HCT116 (cell line): ENCODE data around the gene NFE2L3.
"Not testable (repeated sequence)": the region's sequence is repeated elsewhere in the genome, so short reads cannot be mapped to it uniquely, and the experiment has no call there.

Experiments used
- EZH2 ChIP-seq: fragments of 200-600 bp; sonication (generic); IDR thresholded peaks from 2 replicates; pipeline ENCODE4 v1.6.1; 2017; ENCODE audit warnings: antibody characterized with exemption, mixed run types
- POLR2A ChIP-seq: IDR thresholded peaks from 2 replicates; pipeline ENCODE4 v1.7.0; 2011; ENCODE audit warnings: borderline replicate concordance; ENCODE audit not compliant: insufficient read depth, insufficient read length; ENCODE audit errors: extremely low read depth
- SP1 ChIP-seq: IDR thresholded peaks from 2 replicates; pipeline ENCODE4 v1.6.1; 2012; ENCODE audit warnings: low read depth
- TF ChIP-seq, protein P1 (sequence below), 3 experiments: fragments of 200-600 bp in 1 of 3; sonication (generic) in 1 of 3; IDR thresholded peaks in 2 of 3; conservative IDR thresholded peaks in 1 of 3; 2 replicates each; pipeline ENCODE4 v1.5.1; 2012 to 2017; ENCODE audit warnings: low read depth in 2 of 3, low read length in 2 of 3, antibody characterized with exemption in 1 of 3, borderline replicate concordance in 1 of 3, control low read depth in 1 of 3, mild to moderate bottlenecking in 1 of 3, mixed read lengths in 1 of 3, mixed run types in 1 of 3, moderate library complexity in 1 of 3; ENCODE audit not compliant: insufficient read depth in 1 of 3
- TF ChIP-seq, protein P2 (sequence below): IDR thresholded peaks from 2 replicates; pipeline ENCODE4 v1.6.1; 2012

GRCh38 chr7:26152782-26153240 lies 813 bp downstream of the NFE2L3 start:
- TF ChIP-seq SP1, POLR2A, EZH2: not testable (repeated sequence)
- TF ChIP-seq, protein P1, sequence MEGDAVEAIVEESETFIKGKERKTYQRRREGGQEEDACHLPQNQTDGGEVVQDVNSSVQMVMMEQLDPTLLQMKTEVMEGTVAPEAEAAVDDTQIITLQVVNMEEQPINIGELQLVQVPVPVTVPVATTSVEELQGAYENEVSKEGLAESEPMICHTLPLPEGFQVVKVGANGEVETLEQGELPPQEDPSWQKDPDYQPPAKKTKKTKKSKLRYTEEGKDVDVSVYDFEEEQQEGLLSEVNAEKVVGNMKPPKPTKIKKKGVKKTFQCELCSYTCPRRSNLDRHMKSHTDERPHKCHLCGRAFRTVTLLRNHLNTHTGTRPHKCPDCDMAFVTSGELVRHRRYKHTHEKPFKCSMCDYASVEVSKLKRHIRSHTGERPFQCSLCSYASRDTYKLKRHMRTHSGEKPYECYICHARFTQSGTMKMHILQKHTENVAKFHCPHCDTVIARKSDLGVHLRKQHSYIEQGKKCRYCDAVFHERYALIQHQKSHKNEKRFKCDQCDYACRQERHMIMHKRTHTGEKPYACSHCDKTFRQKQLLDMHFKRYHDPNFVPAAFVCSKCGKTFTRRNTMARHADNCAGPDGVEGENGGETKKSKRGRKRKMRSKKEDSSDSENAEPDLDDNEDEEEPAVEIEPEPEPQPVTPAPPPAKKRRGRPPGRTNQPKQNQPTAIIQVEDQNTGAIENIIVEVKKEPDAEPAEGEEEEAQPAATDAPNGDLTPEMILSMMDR (IDR thresholded peaks at IDR 0.05 in 2 of 3, conservative IDR thresholded peaks at IDR 0.05 in 1 of 3; ENCODE audit: borderline replicate concordance in 1 of 3, insufficient read depth in 1 of 3, low read depth in 2 of 3, low read length in 2 of 3) = not testable (repeated sequence)
- TF ChIP-seq, protein P2, sequence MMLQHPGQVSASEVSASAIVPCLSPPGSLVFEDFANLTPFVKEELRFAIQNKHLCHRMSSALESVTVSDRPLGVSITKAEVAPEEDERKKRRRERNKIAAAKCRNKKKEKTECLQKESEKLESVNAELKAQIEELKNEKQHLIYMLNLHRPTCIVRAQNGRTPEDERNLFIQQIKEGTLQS = not testable (repeated sequence)
